H9 (cell line): ENCODE measurements around the gene KRTAP10-6. TPM values are rescaled to one million over a fixed set of nuclear protein-coding genes. Genes with fewer than 3 reads are reported as not detected.

ENCODE experiments used
- DNase-seq: peaks from one replicate; pipeline ENCODE4 v3.0.0-alpha.2; 2017
- H2AFZ ChIP-seq: one replicate; pipeline ENCODE4 v1.6.1; 2013; ENCODE audit warnings: mild to moderate bottlenecking, low read length, control low read depth, moderate library complexity
- H2AK5ac ChIP-seq: 2 replicates; pipeline ENCODE4 v1.6.1; 2013; ENCODE audit warnings: low read length, control low read depth, mixed read lengths; ENCODE audit not compliant: insufficient read length
- H2BK120ac ChIP-seq: one replicate; pipeline ENCODE4 v1.6.1; 2013; ENCODE audit warnings: low read depth, mild to moderate bottlenecking, low read length, control low read depth, inconsistent platforms; ENCODE audit not compliant: poor library complexity, severe bottlenecking
- H2BK12ac ChIP-seq: 2 replicates; pipeline ENCODE4 v1.6.1; 2013; ENCODE audit warnings: low read length, control low read depth, mixed read lengths, low read depth; ENCODE audit not compliant: insufficient read length
- H2BK15ac ChIP-seq: 2 replicates; pipeline ENCODE4 v1.6.1; 2013; ENCODE audit warnings: low read depth, low read length, control low read depth
- H2BK20ac ChIP-seq: one replicate; pipeline ENCODE4 v1.6.1; 2013; ENCODE audit warnings: low read depth, mild to moderate bottlenecking, low read length, control low read depth, inconsistent platforms; ENCODE audit not compliant: poor library complexity, severe bottlenecking
- H2BK5ac ChIP-seq: 2 replicates; pipeline ENCODE4 v1.6.1; 2013; ENCODE audit warnings: low read length, control low read depth, mixed read lengths; ENCODE audit not compliant: insufficient read length
- H3K14ac ChIP-seq: 2 replicates; pipeline ENCODE4 v1.6.1; 2013; ENCODE audit warnings: low read length, control low read depth; ENCODE audit not compliant: insufficient read depth
- H3K18ac ChIP-seq: 2 replicates; pipeline ENCODE4 v1.6.1; 2013; ENCODE audit warnings: low read depth, mild to moderate bottlenecking, mixed read lengths, low read length, control low read depth; ENCODE audit not compliant: insufficient read length
- H3K23ac ChIP-seq: 2 replicates; pipeline ENCODE4 v1.6.1; 2013; ENCODE audit warnings: low read length, control low read depth, mixed read lengths, low read depth; ENCODE audit not compliant: insufficient read length
- H3K23me2 ChIP-seq: 2 replicates; pipeline ENCODE4 v1.6.1; 2013; ENCODE audit warnings: low read depth, mild to moderate bottlenecking, mixed read lengths, low read length, control low read depth; ENCODE audit not compliant: insufficient read length, poor library complexity, severe bottlenecking
- H3K27ac ChIP-seq: 2 replicates; pipeline ENCODE4 v1.5.1; 2013; ENCODE audit warnings: low read length, control low read depth, mixed read lengths, low read depth; ENCODE audit not compliant: insufficient read length
- H3K27me3 ChIP-seq: 2 replicates; pipeline ENCODE4 v1.6.1; 2013; ENCODE audit warnings: low read length, control low read depth, inconsistent platforms; ENCODE audit not compliant: insufficient read depth
- H3K4ac ChIP-seq: 2 replicates; pipeline ENCODE4 v1.6.1; 2013; ENCODE audit warnings: low read depth, mild to moderate bottlenecking, control low read depth, inconsistent platforms, low read length, moderate library complexity
- H3K4me1 ChIP-seq: 2 replicates; pipeline ENCODE4 v1.6.1; 2013; ENCODE audit warnings: low read length, control low read depth, inconsistent platforms; ENCODE audit not compliant: insufficient read depth
- H3K4me2 ChIP-seq: 2 replicates; pipeline ENCODE4 v1.6.1; 2013; ENCODE audit warnings: low read length, control low read depth, mixed read lengths; ENCODE audit not compliant: insufficient read length, insufficient read depth
- H3K56ac ChIP-seq: 2 replicates; pipeline ENCODE4 v1.6.1; 2013; ENCODE audit warnings: low read depth, mild to moderate bottlenecking, mixed read lengths, low read length, control low read depth; ENCODE audit not compliant: insufficient read length
- H3K79me1 ChIP-seq: 2 replicates; pipeline ENCODE4 v1.6.1; 2013; ENCODE audit warnings: low read depth, mild to moderate bottlenecking, moderate library complexity, low read length, control low read depth, inconsistent platforms; ENCODE audit not compliant: insufficient read depth, poor library complexity, severe bottlenecking
- H3K79me2 ChIP-seq: 2 replicates; pipeline ENCODE4 v1.6.1; 2013; ENCODE audit warnings: low read length, control low read depth, inconsistent platforms; ENCODE audit not compliant: insufficient read depth
- H3K9ac ChIP-seq: 2 replicates; pipeline ENCODE4 v1.6.1; 2013; ENCODE audit warnings: low read length, control low read depth, mixed read lengths; ENCODE audit not compliant: insufficient read length; ENCODE audit errors: extremely low read depth
- H3K9me3 ChIP-seq: one replicate; pipeline ENCODE4 v1.6.1; 2013; ENCODE audit warnings: low read depth, low read length, inconsistent platforms; ENCODE audit not compliant: control insufficient read depth
- H3T11ph ChIP-seq: one replicate; pipeline ENCODE4 v1.6.1; 2013; ENCODE audit warnings: mild to moderate bottlenecking, low read length, control low read depth, inconsistent platforms
- H4K20me1 ChIP-seq: one replicate; pipeline ENCODE4 v1.6.1; 2013; ENCODE audit not compliant: control insufficient read depth, insufficient read length, insufficient read depth
- H4K5ac ChIP-seq: 2 replicates; pipeline ENCODE4 v1.6.1; 2013; ENCODE audit warnings: low read depth, mild to moderate bottlenecking, mixed read lengths, low read length, control low read depth; ENCODE audit not compliant: insufficient read length
- H4K8ac ChIP-seq: replicated peaks from 2 replicates; pipeline ENCODE4 v1.6.1; 2013; ENCODE audit warnings: low read length, control low read depth, mixed read lengths, low read depth; ENCODE audit not compliant: insufficient read length
- H4K91ac ChIP-seq: 2 replicates; pipeline ENCODE4 v1.6.1; 2013; ENCODE audit warnings: low read depth, mild to moderate bottlenecking, moderate library complexity, mixed read lengths, low read length, control low read depth; ENCODE audit not compliant: insufficient read length
- H3K27ac Mint-ChIP-seq, 3 experiments: 2 replicates in 2 of 3; 3 replicates in 1 of 3; pipeline ENCODE4 v1.8.0; 2020 to 2021; ENCODE audit warnings: mixed read lengths in 3 of 3, mild to moderate bottlenecking in 1 of 3, moderate library complexity in 1 of 3
- H3K27me3 Mint-ChIP-seq: 2 replicates; pipeline ENCODE4 v1.8.0; 2021; ENCODE audit warnings: low read depth, mild to moderate bottlenecking, moderate library complexity, mixed read lengths
- H3K36me3 Mint-ChIP-seq, 3 experiments: 2 replicates in 2 of 3; 3 replicates in 1 of 3; pipeline ENCODE4 v1.8.0; 2020 to 2021; ENCODE audit warnings: low read depth in 3 of 3, mixed read lengths in 3 of 3; ENCODE audit not compliant: insufficient read depth in 1 of 3
- H3K4me1 Mint-ChIP-seq, 2 experiments: 2 replicates each; pipeline ENCODE4 v1.8.0; 2020; ENCODE audit warnings: mixed read lengths in 2 of 2
- H3K4me3 Mint-ChIP-seq, 2 experiments: 2 replicates in 1 of 2; 3 replicates in 1 of 2; pipeline ENCODE4 v1.8.0; 2020 to 2021; ENCODE audit warnings: mild to moderate bottlenecking in 2 of 2, mixed read lengths in 2 of 2, moderate library complexity in 1 of 2
- H3K9me3 Mint-ChIP-seq, 2 experiments: 2 replicates in 1 of 2; 3 replicates in 1 of 2; pipeline ENCODE4 v1.8.0; 2020; ENCODE audit warnings: mild to moderate bottlenecking in 2 of 2, mixed read lengths in 2 of 2, moderate library complexity in 1 of 2
- CTCF ChIP-seq: fragments of 200-600 bp; sonication (generic); conservative IDR thresholded peaks from 3 replicates; pipeline ENCODE4 v1.8.0; 2021; ENCODE audit warnings: antibody characterized with exemption, mild to moderate bottlenecking
- WGBS: extraction: QIAGEN DNeasy Blood & Tissue Kit; methylation state at CpG from one replicate; pipeline ENCODE4 v1.1.7; 2013; ENCODE audit warnings: missing lambda C conversion rate, low lambda C conversion rate, mixed read lengths; ENCODE audit not compliant: insufficient read length; ENCODE audit errors: extremely low coverage; 5-methylcytosine and 5-hydroxymethylcytosine counted together
- total RNA-seq: library from RNA; stranded (reverse); gene quantifications from 2 replicates; pipeline ENCODE4 v1.2.1, GENCODE V29; 2021

Gene KRTAP10-6
- total RNA-seq, 1 experiment from 2014 or later = not detected

GRCh38 chr21:44614161-44614631 is 21.9 kb upstream of the KRTAP10-6 start:
- Histone ChIP-seq H2BK15ac (no peak overlapping the region), H3K27me3 (no peaks in the 10 kb centered on the region), H3K9ac (no peak overlapping the region), H4K91ac (no peak overlapping the region), H3K79me2 (no peaks in the 10 kb centered on the region), H3K14ac (no peak overlapping the region; the same call in 1 of the 2 replicates), H2BK5ac (no peak overlapping the region), H3K56ac (no peak overlapping the region), H3T11ph (no peak overlapping the region), H2BK20ac (no peak overlapping the region), H3K23ac (no peak overlapping the region), H3K79me1 (no peaks in the 10 kb centered on the region), H3K23me2 (no peaks in the 10 kb centered on the region), H3K4me1 (no peaks in the 10 kb centered on the region), H3K27ac (no peak overlapping the region), H4K8ac (no peak overlapping the region), H2AFZ (no peak overlapping the region), H3K4ac (no peak overlapping the region), H4K5ac (no peak overlapping the region), H3K18ac (no peak overlapping the region), H3K9me3 (peaks cover 9% of the 10 kb centered on the region), H2BK120ac (no peak overlapping the region), H2BK12ac (no peak overlapping the region), H2AK5ac (no peak overlapping the region), H3K4me2 (no peak overlapping the region), H4K20me1 (no peaks in the 10 kb centered on the region)
- DNase-seq = no peak
- Mint-ChIP-seq H3K4me1 (peaks cover 27% of the 10 kb centered on the region in 2 experiments), H3K9me3 (peaks cover 34 to 42% of the 10 kb centered on the region in 2 experiments), H3K27ac (peak overlapping the region in 1 of 3 experiments; percentile 27; a peak in 1 of 7 replicates), H3K36me3 (peaks cover 9 to 28% (median 25%) of the 10 kb centered on the region in 3 experiments), H3K4me3 (no peak overlapping the region), H3K27me3 (peaks cover 7% of the 10 kb centered on the region)
- WGBS = no CpG with 5 or more reads among the region's 20 CpGs
- no peak for TF ChIP-seq CTCF
